Chondrocyte (in vitro differentiated cells): ENCODE data around the gene RIMKLB. TPM values are rescaled to one million over a fixed set of nuclear protein-coding genes. Genes with fewer than 3 reads are reported as not detected.

Experiments used
- DNase-seq: peaks from one replicate; pipeline ENCODE4 v3.0.0; 2021; ENCODE audit warnings: mixed read lengths, low spot score
- H3K27ac Mint-ChIP-seq: one replicate; pipeline ENCODE4 v1.8.0; 2021; ENCODE audit warnings: mild to moderate bottlenecking, moderate library complexity, mixed read lengths; ENCODE audit not compliant: unreplicated experiment
- H3K27me3 Mint-ChIP-seq: 2 replicates; pipeline ENCODE4 v1.8.0; 2021; ENCODE audit warnings: low read depth, mixed read lengths
- H3K36me3 Mint-ChIP-seq: 2 replicates; pipeline ENCODE4 v1.8.0; 2021; ENCODE audit warnings: low read depth, mixed read lengths
- H3K4me1 Mint-ChIP-seq: 2 replicates; pipeline ENCODE4 v1.8.0; 2021; ENCODE audit warnings: low read depth, mild to moderate bottlenecking, mixed read lengths
- H3K4me3 Mint-ChIP-seq: one replicate; pipeline ENCODE4 v1.8.0; 2021; ENCODE audit warnings: mild to moderate bottlenecking, moderate library complexity, mixed read lengths; ENCODE audit not compliant: unreplicated experiment
- H3K9me3 Mint-ChIP-seq: 2 replicates; pipeline ENCODE4 v1.8.0; 2021; ENCODE audit warnings: low read depth, mixed read lengths
- CTCF ChIP-seq: fragments of 200-600 bp; sonication (generic); IDR thresholded peaks from 2 replicates; pipeline ENCODE4 v1.5.0; 2021; ENCODE audit warnings: antibody characterized with exemption, mild to moderate bottlenecking, moderate library complexity
- total RNA-seq: library from RNA; stranded (reverse); gene quantifications from 3 replicates; pipeline ENCODE4 v1.2.1, GENCODE V29; 2021

The RIMKLB gene
- total RNA-seq, 1 donor from 2014 or later = 45.4 TPM

DNA sequence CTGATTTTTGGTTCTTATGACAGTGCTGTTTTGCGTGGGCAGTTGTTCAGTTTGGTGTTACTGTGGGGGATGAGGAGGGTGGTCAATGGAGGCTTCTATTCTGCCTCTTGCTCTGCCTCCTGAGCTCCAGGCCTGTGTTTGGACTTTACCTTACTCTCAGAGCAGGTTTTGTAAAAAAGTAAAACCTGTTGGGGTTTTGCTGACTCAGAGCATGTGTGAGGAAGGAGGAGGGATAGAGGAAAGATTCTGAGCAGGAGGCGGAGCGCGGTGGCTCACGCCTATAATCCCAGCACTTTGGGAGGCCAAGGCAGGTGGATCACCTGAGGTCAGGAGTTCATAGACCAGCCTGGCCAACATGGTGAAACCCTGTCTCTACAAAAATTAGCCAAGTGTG is 131.3 kb downstream of the RIMKLB start:
- Mint-ChIP-seq H3K4me3 (no peak overlapping the region), H3K27ac (no peak overlapping the region), H3K9me3 (peaks cover 10% of the 10 kb centered on the region), H3K4me1 (no peaks in the 10 kb centered on the region), H3K36me3 (peaks cover 1% of the 10 kb centered on the region), H3K27me3 (peaks cover 5% of the 10 kb centered on the region)
- no peak for DNase-seq
- no peak for TF ChIP-seq CTCF

- H3K9me3 Mint-ChIP-seq = peaks cover 10% of the 10 kb centered on the region
Observed at GRCh38 chr12:8829621-8830020, 131.8 kb downstream of the RIMKLB start.

GRCh38 chr12:8831116-8831515 is 133.3 kb downstream of the RIMKLB start:
- H3K4me3 Mint-ChIP-seq = no peak overlapping the region
- H3K4me1 Mint-ChIP-seq = no peaks in the 10 kb centered on the region
- H3K9me3 Mint-ChIP-seq = no peaks in the 10 kb centered on the region
- TF ChIP-seq CTCF = no peak
- H3K27me3 Mint-ChIP-seq = peaks cover 13% of the 10 kb centered on the region
- DNase-seq = no peak
- no peaks in the 10 kb centered on the region for H3K36me3 Mint-ChIP-seq
- no peak overlapping the region for H3K27ac Mint-ChIP-seq

More at GRCh38 chr12:8829621-8830020, 131.8 kb downstream of the RIMKLB start:
- Mint-ChIP-seq H3K27me3 (peaks cover 9% of the 10 kb centered on the region), H3K4me1 (no peaks in the 10 kb centered on the region), H3K4me3 (no peak overlapping the region), H3K36me3 (peaks cover 1% of the 10 kb centered on the region), H3K27ac (no peak overlapping the region)
- TF ChIP-seq CTCF = no peak
- DNase-seq = no peak

GRCh38 chr12:8832500-8832899 is 134.7 kb downstream of the RIMKLB start:
- Mint-ChIP-seq H3K27me3 (peaks cover 16% of the 10 kb centered on the region), H3K4me3 (no peak overlapping the region), H3K9me3 (no peaks in the 10 kb centered on the region), H3K36me3 (no peaks in the 10 kb centered on the region), H3K27ac (no peak overlapping the region), H3K4me1 (no peaks in the 10 kb centered on the region)
- TF ChIP-seq CTCF = no peak
- no peak for DNase-seq

Other genes with a start within 250 kb of the RIMKLB start
- gene CLEC6A, start 242.0 kb upstream of the RIMKLB start, total RNA-seq = not detected in 3 replicates
- not detected in 3 replicates for gene CLEC4D, start 184.5 kb upstream of the RIMKLB start, total RNA-seq
- 0.90 TPM in 1 of 3 replicates, not detected in the others for gene CLEC4E, start 157.1 kb upstream of the RIMKLB start, total RNA-seq
- not detected in 3 replicates for gene AICDA, start 85.1 kb upstream of the RIMKLB start, total RNA-seq
- 16.2 to 40.2 TPM (median 38.0 TPM) in 3 replicates for gene MFAP5, start 35.2 kb upstream of the RIMKLB start, total RNA-seq
- not detected in 3 replicates for gene A2ML1, start 124.6 kb downstream of the RIMKLB start, total RNA-seq
- 33.0 to 36.7 TPM (median 35.8 TPM) in 3 replicates for gene PHC1, start 216.5 kb downstream of the RIMKLB start, total RNA-seq